Hepatocyte (in vitro differentiated cells): ENCODE data around the gene TMEM30A. TPM values are rescaled to one million over a fixed set of nuclear protein-coding genes. Genes with fewer than 3 reads are reported as not detected.

Experiments
- DNase-seq: peaks from one replicate; pipeline ENCODE4 v3.0.0-alpha.2; 2016; ENCODE audit warnings: low spot score
- H2AFZ ChIP-seq: fragments of 200-600 bp; sonication (generic); 2 replicates; pipeline ENCODE4 v1.6.0; 2016; ENCODE audit warnings: antibody characterized with exemption, mild to moderate bottlenecking
- H3K27ac ChIP-seq: fragments of 200-600 bp; sonication (generic); 2 replicates; pipeline ENCODE4 v1.5.1; 2016; ENCODE audit warnings: mild to moderate bottlenecking
- H3K27me3 ChIP-seq: fragments of 200-600 bp; sonication (generic); 2 replicates; pipeline ENCODE4 v1.6.1; 2016
- H3K36me3 ChIP-seq: fragments of 200-600 bp; sonication (generic); replicated peaks from 2 replicates; pipeline ENCODE4 v1.5.1; 2016; ENCODE audit warnings: low read depth; ENCODE audit not compliant: insufficient read depth
- H3K4me1 ChIP-seq: fragments of 200-600 bp; sonication (generic); 2 replicates; pipeline ENCODE4 v1.5.1; 2016; ENCODE audit warnings: mild to moderate bottlenecking, moderate library complexity; ENCODE audit not compliant: insufficient read depth
- H3K4me2 ChIP-seq: fragments of 200-600 bp; sonication (generic); 2 replicates; pipeline ENCODE4 v1.6.0; 2016
- H3K4me3 ChIP-seq: fragments of 200-600 bp; sonication (generic); 2 replicates; pipeline ENCODE4 v1.5.1; 2016; ENCODE audit warnings: mild to moderate bottlenecking
- H3K79me2 ChIP-seq: fragments of 200-600 bp; sonication (generic); 2 replicates; pipeline ENCODE4 v1.6.0; 2017; ENCODE audit warnings: mild to moderate bottlenecking
- H3K9me2 ChIP-seq: fragments of 200-600 bp; sonication (generic); replicated peaks from 2 replicates; pipeline ENCODE4 v1.6.0; 2017; ENCODE audit warnings: mild to moderate bottlenecking; ENCODE audit not compliant: insufficient read depth
- H3K9me3 ChIP-seq: fragments of 200-600 bp; sonication (generic); 2 replicates; pipeline ENCODE4 v1.5.1; 2016; ENCODE audit warnings: low read depth, mild to moderate bottlenecking
- H4K20me1 ChIP-seq: fragments of 200-600 bp; sonication (generic); 2 replicates; pipeline ENCODE4 v1.6.0; 2016; ENCODE audit warnings: mild to moderate bottlenecking; ENCODE audit not compliant: insufficient read depth, poor library complexity, severe bottlenecking
- CTCF ChIP-seq: fragments of 200-600 bp; sonication (generic); IDR thresholded peaks from 2 replicates; pipeline ENCODE4 v1.5.1; 2016; ENCODE audit warnings: antibody characterized with exemption, mild to moderate bottlenecking; ENCODE audit not compliant: poor library complexity
- EZH2 ChIP-seq: fragments of 200-600 bp; sonication (generic); IDR thresholded peaks from 2 replicates; pipeline ENCODE4 v1.6.1; 2016; ENCODE audit warnings: antibody characterized with exemption, mild to moderate bottlenecking, borderline replicate concordance
- EZH2phosphoT487 ChIP-seq: fragments of 200-600 bp; sonication (generic); IDR thresholded peaks from one replicate; pipeline ENCODE4 v1.6.1; 2018; ENCODE audit warnings: antibody characterized with exemption, mild to moderate bottlenecking, low read depth, moderate library complexity; ENCODE audit not compliant: unreplicated experiment, severe bottlenecking
- WGBS: methylation state at CpG from one replicate; pipeline ENCODE4 v1.1.6; 2016; ENCODE audit warnings: low lambda C conversion rate; ENCODE audit errors: missing lambda C conversion rate; 5-methylcytosine and 5-hydroxymethylcytosine counted together
- polyA plus RNA-seq: library from polyadenylated mRNA; unstranded; fragments of >200 nt; fragmentation: Nextera tagmentation; extraction: Ambion mirVana; gene quantifications from 2 replicates; pipeline ENCODE4 v1.2.1, GENCODE V29; 2016
- total RNA-seq: library from RNA; depleted of rRNA; stranded (reverse); fragments of >200 nt; gene quantifications from 2 replicates; pipeline ENCODE4 v1.2.3, GENCODE V29; 2014

Gene TMEM30A
- total and polyA plus RNA-seq, 2 experiments from 2014 or later = 71.1 to 165 TPM

DNA sequence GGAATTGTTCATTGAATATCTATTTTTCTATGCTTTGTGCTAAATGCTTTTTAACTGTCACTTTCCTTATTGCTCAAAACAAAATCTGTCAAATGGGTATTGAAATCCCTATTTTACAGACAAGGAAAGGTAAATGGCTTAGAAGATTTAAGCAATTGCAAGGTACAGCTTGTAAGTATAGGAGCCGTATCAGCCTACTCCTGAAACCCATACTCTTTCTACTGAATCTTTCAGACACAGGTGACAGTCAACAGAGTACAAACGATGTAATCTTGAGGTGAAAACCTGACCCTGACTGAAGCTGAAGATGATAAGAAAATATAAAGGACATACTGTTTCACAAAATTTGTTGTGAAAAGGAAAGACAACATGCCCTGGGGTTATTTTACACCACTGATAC, 34.0 kb downstream of the TMEM30A start:
- Histone ChIP-seq H3K9me3 (no peaks in the 10 kb centered on the region), H3K27me3 (no peaks in the 10 kb centered on the region), H3K79me2 (no peaks in the 10 kb centered on the region), H3K4me1 (no peaks in the 10 kb centered on the region), H2AFZ (no peak overlapping the region), H3K9me2 (no peaks in the 10 kb centered on the region), H4K20me1 (peaks cover 2% of the 10 kb centered on the region), H3K4me3 (no peak overlapping the region), H3K27ac (no peak overlapping the region), H3K36me3 (no peaks in the 10 kb centered on the region), H3K4me2 (no peak overlapping the region)
- TF ChIP-seq CTCF (no peak), EZH2phosphoT487 (no peak), EZH2 (no peak)
- 62% methylated on average over 2 of the region's 2 CpGs for WGBS
- DNase-seq = no peak

GRCh38 chr6:75249837-75250236, 34.8 kb downstream of the TMEM30A start:
- peaks cover 1% of the 10 kb centered on the region for H4K20me1 ChIP-seq
- H2AFZ ChIP-seq = no peak overlapping the region
- no peaks in the 10 kb centered on the region for H3K4me1 ChIP-seq
- DNase-seq = no peak
- H3K27ac ChIP-seq = no peak overlapping the region
- no peaks in the 10 kb centered on the region for H3K9me2 ChIP-seq
- no peak overlapping the region for H3K4me2 ChIP-seq
- H3K79me2 ChIP-seq = no peaks in the 10 kb centered on the region
- no peak overlapping the region for H3K4me3 ChIP-seq
- H3K27me3 ChIP-seq = no peaks in the 10 kb centered on the region
- no peaks in the 10 kb centered on the region for H3K9me3 ChIP-seq
- TF ChIP-seq EZH2phosphoT487 (no peak), CTCF (no peak), EZH2 (no peak)
- H3K36me3 ChIP-seq = no peaks in the 10 kb centered on the region

DNA sequence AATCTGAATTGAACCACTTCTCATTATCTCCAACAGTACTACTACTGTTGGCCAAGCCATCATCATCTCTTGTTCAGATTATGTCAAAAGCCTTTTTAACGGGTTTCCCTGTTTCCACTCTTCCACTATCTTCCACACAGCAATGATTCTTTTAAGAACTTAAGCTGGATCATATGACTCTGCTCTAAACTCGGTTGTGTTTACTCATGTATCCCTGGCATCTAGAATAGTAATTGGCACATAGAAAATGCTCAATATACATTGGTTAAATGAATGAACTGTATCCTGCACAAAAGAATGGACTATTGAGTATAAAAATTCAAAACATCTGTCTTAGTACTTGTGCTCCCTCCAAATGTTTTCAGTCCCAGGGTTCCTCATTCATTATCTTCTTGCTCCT, 38.2 kb downstream of the TMEM30A start:
- Histone ChIP-seq H3K4me2 (no peak overlapping the region), H3K79me2 (peaks cover 18% of the 10 kb centered on the region), H4K20me1 (peaks cover 3% of the 10 kb centered on the region), H3K27me3 (no peaks in the 10 kb centered on the region), H3K9me3 (no peaks in the 10 kb centered on the region), H3K27ac (no peak overlapping the region), H3K4me3 (no peak overlapping the region), H3K9me2 (no peaks in the 10 kb centered on the region), H3K4me1 (peaks cover 17% of the 10 kb centered on the region), H2AFZ (no peak overlapping the region), H3K36me3 (no peaks in the 10 kb centered on the region)
- no peak for DNase-seq
- WGBS = 41% methylated on average over 2 of the region's 2 CpGs
- TF ChIP-seq EZH2phosphoT487 (no peak), EZH2 (no peak), CTCF (no peak)

GRCh38 chr6:75244063-75244584, 40.5 kb downstream of the TMEM30A start:
- H3K4me3 ChIP-seq = peak overlapping the region; percentile 20
- peak; percentile 8 for DNase-seq
- no peaks in the 10 kb centered on the region for H3K9me2 ChIP-seq
- 22% methylated on average over 15 of the region's 15 CpGs for WGBS
- TF ChIP-seq EZH2phosphoT487 = no peak
- no peak for TF ChIP-seq EZH2
- no peak for TF ChIP-seq CTCF
- peaks cover 12% of the 10 kb centered on the region for H4K20me1 ChIP-seq
- peaks cover 32% of the 10 kb centered on the region for H3K79me2 ChIP-seq
- no peaks in the 10 kb centered on the region for H3K36me3 ChIP-seq
- H3K4me1 ChIP-seq = peaks cover 17% of the 10 kb centered on the region
- H3K9me3 ChIP-seq = no peaks in the 10 kb centered on the region
- H3K27me3 ChIP-seq = no peaks in the 10 kb centered on the region
- H3K4me2 ChIP-seq = peak overlapping the region; percentile 77
- peak overlapping the region; percentile 65 for H2AFZ ChIP-seq
- H3K27ac ChIP-seq = peak overlapping the region; percentile 92
